NOMO-1 treated with DMSO at 0.1 percent for 48 hours (cell line): ENCODE measurements around the gene PCCA.
"Not testable (repeated sequence)": the region's sequence is repeated elsewhere in the genome, so short reads cannot be mapped to it uniquely, and the experiment has no call there.

Source experiments
- DNase-seq: peaks from one replicate; lab custom pipeline; 2025; ENCODE audit not compliant: unreplicated experiment; lab: John Stamatoyannopoulos, UW

PCCA gene

DNA sequence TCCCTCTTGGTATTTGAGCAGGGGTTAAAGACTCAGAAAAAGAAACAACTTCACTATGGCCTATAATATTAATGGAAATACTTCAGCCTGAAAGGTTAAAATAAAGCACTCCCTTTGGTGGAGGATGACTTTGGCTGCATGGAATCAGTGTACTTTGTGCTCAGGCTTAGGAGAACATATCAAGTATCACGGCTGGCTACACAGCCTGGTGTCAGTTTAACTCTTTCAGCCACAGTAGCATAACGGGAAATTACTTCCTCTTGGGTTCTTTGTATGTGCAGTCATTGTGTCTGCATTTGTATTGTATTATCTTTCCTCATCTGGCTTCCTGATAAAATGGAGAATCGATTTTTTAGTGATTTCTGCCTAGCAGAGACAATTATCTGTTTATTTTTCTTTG lies 260.7 kb downstream of the PCCA start:
- no peak for DNase-seq

- DNase-seq: no peak
Measured at GRCh38 chr13:100350601-100351000, 261.7 kb downstream of the PCCA start.

- no peak for DNase-seq
Measured at GRCh38 chr13:100356426-100356825, 267.5 kb downstream of the PCCA start.

- DNase-seq: peak; percentile 91
Measured at GRCh38 chr13:100356889-100357288, 268.0 kb downstream of the PCCA start.

DNA sequence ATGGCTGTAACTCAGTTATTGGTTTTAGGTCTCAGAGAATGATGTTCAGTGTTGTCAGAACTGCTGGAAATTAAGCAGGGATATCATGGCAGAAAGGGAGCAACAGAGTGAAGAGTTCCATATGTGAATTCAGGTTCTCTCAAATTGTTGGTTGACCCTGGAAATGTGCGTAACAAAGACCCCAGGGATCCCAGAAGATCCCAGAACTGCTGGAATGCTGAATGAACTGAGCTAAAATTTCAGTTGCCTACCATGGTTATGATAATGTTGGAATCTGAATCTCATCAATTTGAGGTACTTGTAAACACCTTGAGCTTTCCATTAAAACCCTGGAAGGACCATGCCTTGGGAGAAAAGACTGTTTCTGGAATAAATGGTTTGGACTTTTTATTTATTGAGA lies 268.9 kb downstream of the PCCA start:
- no peak for DNase-seq

GRCh38 chr13:100361504-100361903 lies 272.6 kb downstream of the PCCA start:
- no peak for DNase-seq

DNA sequence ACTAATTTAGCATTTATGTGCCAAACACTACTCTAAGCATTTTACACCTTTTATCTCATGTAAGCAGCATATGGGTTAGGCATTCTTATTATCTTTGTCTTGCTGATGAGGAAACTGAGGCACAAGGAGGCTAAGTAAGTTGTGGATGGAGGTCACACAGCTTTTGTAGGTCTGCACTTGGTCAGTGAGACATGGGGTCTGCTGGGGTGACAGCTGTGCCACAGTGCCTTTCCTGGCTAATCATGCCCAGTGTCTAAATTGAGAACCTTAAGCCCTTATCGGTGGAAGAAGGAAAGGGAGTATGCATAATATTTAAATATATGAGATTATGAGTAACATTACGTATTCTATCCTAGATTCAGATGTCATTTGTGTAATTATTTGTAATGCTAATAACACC lies 273.5 kb downstream of the PCCA start:
- no peak for DNase-seq

DNA sequence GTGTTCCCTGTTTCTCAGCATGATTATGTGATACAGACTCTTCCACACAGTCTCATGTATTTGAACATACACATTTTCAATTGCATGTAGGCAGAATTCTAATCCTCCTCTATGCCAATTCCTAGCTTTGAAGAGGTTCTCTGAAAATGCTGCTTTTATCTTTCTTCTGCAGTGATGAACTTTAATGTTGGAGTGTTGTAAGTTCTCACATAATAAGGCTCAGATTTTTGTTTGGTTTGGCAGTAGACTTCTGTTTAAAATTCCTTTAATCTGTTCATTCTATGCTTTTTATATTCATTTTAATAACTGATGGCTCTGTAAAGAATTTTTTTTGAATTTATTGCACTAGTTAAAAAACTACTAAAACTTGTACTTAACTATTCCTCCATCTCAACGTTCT lies 273.9 kb downstream of the PCCA start:
- no peak for DNase-seq

GRCh38 chr13:100363285-100363711 lies 274.4 kb downstream of the PCCA start:
- DNase-seq: no peak

DNA sequence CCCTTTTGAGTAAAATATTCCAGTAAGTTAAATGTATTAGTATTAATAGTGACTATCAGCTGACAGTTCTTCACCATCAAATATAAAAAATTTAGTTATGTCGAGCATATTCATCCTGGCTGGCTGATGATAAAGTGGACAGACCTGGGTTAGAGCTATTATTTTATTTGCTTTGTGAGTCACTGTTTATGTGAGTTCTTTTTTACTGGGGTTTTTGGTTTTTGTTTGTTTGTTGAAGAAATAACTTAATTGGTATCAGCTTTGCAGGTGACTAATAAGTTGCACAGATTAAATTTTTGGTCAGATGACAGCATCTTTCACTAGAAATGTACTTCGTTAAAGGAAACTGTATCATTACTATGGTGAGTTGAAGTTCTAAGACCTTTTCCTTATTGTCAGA lies 275.0 kb downstream of the PCCA start:
- no peak for DNase-seq

DNA sequence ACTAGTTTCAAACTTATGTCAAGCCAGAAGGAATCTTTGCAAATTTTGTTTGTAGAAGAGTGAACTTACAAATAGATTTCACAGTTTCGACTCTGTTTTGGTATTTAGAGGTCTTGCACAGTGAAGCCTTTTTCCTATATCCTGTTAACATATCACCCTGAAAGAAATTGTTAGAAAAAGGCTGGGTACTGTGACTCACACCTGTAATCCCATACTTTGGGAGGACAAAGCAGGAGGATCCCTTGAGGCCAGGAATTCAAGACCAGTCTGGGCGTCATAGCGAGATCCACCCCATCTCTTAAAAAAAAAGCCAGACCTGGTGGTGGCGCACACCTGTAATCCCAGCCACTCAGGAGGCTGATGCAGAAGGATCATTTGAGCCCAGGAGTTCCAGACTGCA lies 275.7 kb downstream of the PCCA start:
- no peak for DNase-seq

- DNase-seq: no peak
Measured at GRCh38 chr13:100365680-100366079, 276.8 kb downstream of the PCCA start.

- no peak for DNase-seq
Measured at GRCh38 chr13:100378533-100378932, 289.6 kb downstream of the PCCA start.

DNA sequence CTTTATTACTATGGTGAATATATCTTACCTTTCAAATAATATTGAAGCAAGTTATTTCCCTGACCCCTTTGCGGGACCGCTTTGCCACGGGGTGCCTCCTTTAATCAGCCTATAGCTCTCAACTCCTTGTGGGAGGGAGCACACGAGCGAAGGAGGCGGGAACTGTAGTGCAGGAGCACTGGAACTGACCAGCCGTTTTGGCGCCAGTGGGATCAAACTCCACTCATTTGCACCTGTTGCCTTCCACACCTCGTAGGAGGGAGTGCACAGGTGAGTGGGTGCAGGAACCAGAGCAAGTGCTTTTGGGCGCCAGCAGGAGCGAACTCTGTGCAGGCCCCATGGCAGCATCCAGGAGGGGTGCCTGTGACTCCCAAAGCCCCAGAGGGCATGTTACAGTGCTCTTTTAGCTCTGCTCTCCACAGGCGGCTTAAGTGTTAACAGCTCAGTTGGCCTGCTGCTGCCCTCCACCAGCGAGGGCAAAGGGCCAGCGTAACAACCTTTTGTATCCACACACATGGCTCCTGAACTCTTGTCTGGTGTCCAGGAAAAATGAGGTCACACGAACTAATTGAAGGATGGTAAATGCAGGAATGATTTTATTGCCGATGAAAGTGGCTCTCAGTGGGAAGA lies 292.8 kb downstream of the PCCA start:
- DNase-seq: no peak

DNA sequence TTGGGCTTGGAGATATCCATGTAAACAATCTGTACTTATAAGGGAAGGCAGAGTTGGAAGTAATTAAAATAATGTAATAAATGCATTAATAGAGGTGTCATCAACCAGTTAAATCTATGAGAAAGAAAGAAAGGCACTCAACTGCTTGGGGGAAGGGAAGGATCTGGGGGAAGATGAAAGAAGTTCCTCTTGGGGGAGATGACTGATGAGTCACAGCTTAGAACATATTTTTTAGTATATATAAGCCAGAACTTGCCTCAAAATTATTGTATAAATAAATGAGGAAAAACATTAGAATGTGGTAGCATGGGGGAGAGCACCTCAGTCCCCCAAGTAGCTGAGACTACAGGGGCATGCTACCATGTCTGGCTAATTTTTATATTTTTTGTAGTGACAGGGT lies 293.9 kb downstream of the PCCA start:
- peak; percentile 49 for DNase-seq

GRCh38 chr13:100387416-100387815 lies 298.5 kb downstream of the PCCA start:
- DNase-seq: no peak

DNA sequence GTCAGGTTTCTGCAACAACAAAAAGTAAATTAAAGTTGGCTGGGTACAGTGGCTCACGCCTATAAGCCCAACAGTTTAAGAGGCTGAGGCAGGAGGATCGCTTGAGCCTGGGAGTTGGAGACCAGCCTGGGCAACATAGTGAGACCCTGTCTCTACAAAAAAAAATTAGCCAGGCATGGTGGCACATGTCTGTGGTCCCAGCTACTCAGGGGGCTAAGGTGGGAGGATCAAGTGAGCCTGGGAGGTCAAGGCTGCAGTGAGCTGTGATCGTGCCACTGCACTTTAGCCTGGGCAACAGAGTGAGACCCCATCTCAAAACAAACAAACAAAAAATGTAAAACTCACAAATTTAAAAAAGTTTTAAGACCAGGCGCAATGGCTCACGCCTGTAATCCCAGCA lies 299.3 kb downstream of the PCCA start:
- DNase-seq: not testable (repeated sequence)

GRCh38 chr13:100388923-100389322 lies 300.0 kb downstream of the PCCA start:
- DNase-seq: no peak

DNA sequence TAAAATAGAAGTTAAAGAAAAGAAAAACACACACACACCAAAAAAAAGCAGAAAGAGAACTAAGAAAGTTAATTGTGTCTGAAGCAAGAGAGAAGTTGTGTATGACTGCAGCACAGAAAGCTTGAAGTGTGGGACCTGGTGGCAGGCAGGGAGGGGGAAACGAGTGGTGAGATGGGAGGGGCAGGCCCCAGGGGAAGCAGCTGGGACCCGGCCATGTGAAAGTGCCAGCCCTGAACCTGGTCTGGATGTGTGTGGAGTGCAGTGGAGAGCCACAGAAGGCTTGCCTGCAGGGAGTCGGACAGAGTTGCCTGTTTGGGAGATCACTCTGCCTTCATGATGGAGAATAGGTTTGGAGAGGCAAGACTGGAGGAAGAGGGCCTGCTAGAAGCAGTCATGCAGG lies 300.7 kb downstream of the PCCA start:
- DNase-seq: peak; percentile 9

DNA sequence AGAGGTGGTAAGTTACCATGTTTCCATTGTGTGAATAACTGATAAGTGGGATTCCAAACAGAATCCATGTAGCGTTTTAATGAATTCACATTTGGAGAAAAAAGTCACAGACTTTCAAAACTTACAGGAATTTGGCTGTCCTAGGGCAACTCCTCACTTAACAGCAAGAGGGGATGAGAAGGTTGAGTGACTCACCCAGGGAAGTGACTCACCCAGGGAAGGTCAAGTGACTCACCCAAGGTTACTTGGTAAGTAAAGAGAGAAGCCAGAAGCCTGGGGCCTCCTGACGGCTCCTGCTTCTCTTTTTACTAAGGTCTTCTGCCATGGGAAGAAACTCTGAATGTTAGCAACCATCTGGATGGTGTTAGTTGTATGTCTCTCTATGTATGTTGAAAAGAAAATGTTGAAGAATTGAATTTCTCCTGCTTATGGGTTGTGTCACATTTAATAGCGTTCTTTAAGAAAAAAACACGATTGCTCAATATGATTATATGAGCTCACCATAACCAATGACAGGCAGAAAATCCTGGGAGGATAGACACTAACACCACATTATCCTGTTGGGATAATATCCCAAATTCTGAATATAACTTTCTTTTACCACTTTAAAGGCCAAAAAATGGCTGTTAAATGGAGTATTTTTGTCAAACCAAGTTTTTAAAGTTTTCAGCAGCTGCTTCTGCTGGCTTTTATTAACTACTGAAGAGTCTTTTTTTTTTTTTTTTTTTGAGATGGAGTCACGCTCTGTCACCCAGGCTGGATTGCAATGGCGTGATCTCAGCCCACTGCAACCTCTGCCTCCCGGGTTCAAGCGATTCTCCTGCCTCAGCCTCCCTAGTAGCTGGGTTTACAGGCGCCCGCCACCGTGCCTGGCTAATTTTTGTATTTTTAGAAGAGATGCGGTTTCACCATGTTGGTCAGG lies 304.1 kb downstream of the PCCA start:
- peak; percentile 87 for DNase-seq

GRCh38 chr13:100394005-100394695 lies 305.3 kb downstream of the PCCA start:
- DNase-seq: no peak
